Left ventricle myocardium superior (tissue), 1 donor: ENCODE measurements around the gene KLF8. TPM values are rescaled to one million over a fixed set of nuclear protein-coding genes. Genes with fewer than 3 reads are reported as not detected.
"Not testable (repeated sequence)": the region's sequence is repeated elsewhere in the genome, so short reads cannot be mapped to it uniquely, and the experiment has no call there.

Source experiments
- ATAC-seq: fragments of 200-7000 bp; cut with Tn5 transposase; one replicate; pipeline ENCODE4 v1.9.1; 2020; ENCODE audit warnings: mild to moderate bottlenecking, moderate library complexity
- DNase-seq: peaks from one replicate; pipeline ENCODE4 v3.0.0-alpha.2; 2020
- intact Hi-C: fragments of 100-400 bp; cut with micrococcal nuclease; formaldehyde crosslinking; loops from one replicate; pipeline ENCODE4 v1.11.0; 2022
- long read RNA-seq: library from polyadenylated mRNA; unstranded; transcript quantifications from one replicate; pipeline ENCODE4 v2.0.0, GENCODE V29; 2021
- total RNA-seq: library from RNA; stranded (reverse); fragmentation: NEBNext Ultra II Directional; extraction: Animal tissue kit (Norgen Biotek cat#: 25700); gene quantifications from one replicate; pipeline ENCODE4 v1.2.1, GENCODE V29; 2021
- donor health status: DM: no; HTN: yes; CAD: no; lungs with severe emphysema.

The KLF8 gene
- 3.4 TPM for total RNA-seq
- long read RNA-seq, partial matches to known transcripts = 0 of 2 reads
- long read RNA-seq, other reads (novel, unspliced or antisense) = 1 of 2 reads

- intact Hi-C loops = no loop called here
- ATAC-seq (peak; percentile 83), DNase-seq (peak; percentile 59)
Observed at GRCh38 chrX:56232221-56233082, at the start of gene KLF8. Gene KLF8 (plus strand): TSS chrX:56232356. CDS start chrX:56233335, 979 bp downstream.

DNA sequence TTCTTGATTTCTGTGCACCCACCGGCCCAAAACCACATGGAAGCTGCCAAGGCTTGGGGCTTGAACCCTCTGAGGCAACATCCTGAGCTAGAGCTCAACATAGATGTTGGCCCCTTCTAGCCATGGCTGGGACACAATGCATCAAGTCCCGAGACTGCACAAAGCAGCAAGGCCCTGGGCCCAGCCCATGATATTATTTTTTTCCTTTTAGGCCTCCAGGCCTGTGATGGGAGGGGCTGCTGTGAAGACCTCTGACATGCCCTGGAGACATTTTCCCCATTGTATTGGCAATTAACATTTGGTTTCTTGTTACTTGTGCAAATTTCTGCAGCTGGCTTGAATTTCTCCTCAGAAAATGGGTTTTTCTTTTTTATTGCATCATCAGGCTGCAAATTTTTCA lies 25.2 kb upstream of the KLF8 start:
- ATAC-seq, intact Hi-C loops: not testable (repeated sequence)

GRCh38 chrX:56211701-56212100 lies 20.5 kb upstream of the KLF8 start:
- DNase-seq (no peak), ATAC-seq (no peak)
- intact Hi-C loops = no loop called here

More for the DNA sequence above, 25.2 kb upstream of the KLF8 start:
- not testable (repeated sequence) for DNase-seq

GRCh38 chrX:56216332-56216731 lies 15.8 kb upstream of the KLF8 start:
- DNase-seq (no peak), ATAC-seq (no peak)
- intact Hi-C loops = no loop called here

- ATAC-seq (no peak), DNase-seq (no peak)
- intact Hi-C loops = no loop called here
Observed at GRCh38 chrX:56219700-56220099, 12.5 kb upstream of the KLF8 start.

DNA sequence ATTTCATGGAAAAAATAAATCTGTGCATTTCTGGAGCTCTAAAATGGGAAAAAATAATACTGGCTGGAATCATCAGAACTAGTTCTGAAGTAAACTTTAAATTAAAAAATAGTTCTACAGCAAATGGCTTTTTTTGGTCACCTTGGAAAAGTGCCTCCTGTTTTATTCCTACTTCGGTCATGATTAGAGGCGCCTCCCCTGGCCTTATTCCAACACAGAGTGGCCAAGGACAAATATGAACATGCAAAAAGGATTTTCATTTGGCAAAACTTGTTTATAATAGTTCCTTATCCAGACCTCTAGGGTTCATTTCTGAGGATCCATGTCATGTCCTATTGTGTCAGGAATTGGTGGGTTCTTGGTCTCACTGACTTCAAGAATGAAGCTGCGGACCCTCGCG lies 11.1 kb upstream of the KLF8 start:
- ATAC-seq (no peak), DNase-seq (no peak)
- intact Hi-C loops = no loop called here

- intact Hi-C loops = no loop called here
- ATAC-seq (no peak), DNase-seq (no peak)
Observed at GRCh38 chrX:56222473-56223000, 9.6 kb upstream of the KLF8 start.

GRCh38 chrX:56226980-56227379 lies 5.2 kb upstream of the KLF8 start:
- ATAC-seq = no peak
- intact Hi-C loops = no loop called here
- no peak for DNase-seq

DNA sequence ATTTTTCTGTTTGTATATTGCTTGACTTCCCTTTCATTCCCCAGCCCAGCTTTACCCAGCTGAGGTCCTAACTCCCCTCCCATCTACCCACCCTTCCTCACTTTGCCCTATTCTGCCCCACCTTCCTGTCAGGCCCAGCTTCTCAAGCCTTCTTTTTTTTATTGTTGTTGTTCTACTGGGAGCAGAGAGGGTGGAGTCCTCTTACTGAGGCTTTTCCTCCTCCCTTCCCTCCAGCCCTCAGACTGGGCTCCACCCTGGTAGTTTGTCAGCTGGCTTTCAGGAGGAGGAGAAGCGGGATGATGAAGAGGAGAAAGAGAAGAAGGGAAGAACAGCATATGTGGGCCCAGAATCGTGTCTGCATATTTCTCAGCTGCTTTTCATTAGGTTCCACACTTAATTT lies 3.2 kb upstream of the KLF8 start:
- DNase-seq = no peak
- intact Hi-C loops = no loop called here

GRCh38 chrX:56231537-56232090 lies 542 bp upstream of the KLF8 start:
- ATAC-seq (peak; percentile 11), DNase-seq (no peak)
- intact Hi-C loops = no loop called here

More for the DNA sequence above, 3.2 kb upstream of the KLF8 start:
- ATAC-seq = peak; percentile 57

DNA sequence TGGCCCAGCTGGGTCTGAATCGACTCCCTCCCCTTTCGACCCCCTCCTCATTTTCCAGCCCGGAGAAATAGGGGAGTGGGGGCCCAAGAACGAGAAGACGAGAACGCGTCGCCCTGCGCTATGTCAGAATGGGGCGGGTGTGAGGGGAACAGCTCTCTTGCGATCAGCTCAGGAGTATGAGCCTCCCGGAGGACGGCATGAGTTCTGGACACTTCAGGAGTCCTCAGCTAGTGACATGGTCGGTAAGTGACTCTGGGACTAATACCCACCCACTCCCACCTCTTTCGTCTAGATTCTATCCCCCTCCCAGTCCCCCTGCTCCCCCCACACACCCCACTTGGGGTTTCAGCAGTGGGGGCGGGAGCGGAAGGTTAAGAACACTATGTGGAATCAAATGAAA lies 944 bp downstream of the KLF8 start:
- DNase-seq (no peak), ATAC-seq (peak; percentile 70)
- intact Hi-C loops = no loop called here

DNA sequence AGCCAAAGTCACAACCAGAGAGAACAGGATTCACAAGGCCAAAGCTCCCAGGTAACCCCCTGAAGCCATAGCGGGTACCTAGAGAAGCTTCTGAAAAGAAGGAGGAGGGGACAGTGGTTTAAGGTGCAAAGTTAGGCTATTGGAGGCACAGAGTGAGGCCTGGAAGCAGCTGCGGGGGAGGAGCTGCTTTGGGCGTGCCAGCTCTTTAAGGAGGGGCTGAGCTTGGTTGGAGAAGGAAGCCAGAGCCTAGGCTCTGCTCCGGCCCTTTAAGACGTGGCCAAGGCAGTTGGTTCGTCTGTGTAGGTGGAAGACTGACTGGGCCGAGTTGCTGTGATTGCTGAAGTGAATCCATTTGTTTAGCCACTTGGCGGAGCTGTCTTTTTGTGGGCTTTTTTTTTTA lies 1.5 kb downstream of the KLF8 start:
- intact Hi-C loops = no loop called here
- ATAC-seq (peak; percentile 88), DNase-seq (peak; percentile 61)

GRCh38 chrX:56248492-56248891 lies 16.3 kb downstream of the KLF8 start:
- intact Hi-C loops = no loop called here
- DNase-seq (peak; percentile 39), ATAC-seq (peak; percentile 61)

DNA sequence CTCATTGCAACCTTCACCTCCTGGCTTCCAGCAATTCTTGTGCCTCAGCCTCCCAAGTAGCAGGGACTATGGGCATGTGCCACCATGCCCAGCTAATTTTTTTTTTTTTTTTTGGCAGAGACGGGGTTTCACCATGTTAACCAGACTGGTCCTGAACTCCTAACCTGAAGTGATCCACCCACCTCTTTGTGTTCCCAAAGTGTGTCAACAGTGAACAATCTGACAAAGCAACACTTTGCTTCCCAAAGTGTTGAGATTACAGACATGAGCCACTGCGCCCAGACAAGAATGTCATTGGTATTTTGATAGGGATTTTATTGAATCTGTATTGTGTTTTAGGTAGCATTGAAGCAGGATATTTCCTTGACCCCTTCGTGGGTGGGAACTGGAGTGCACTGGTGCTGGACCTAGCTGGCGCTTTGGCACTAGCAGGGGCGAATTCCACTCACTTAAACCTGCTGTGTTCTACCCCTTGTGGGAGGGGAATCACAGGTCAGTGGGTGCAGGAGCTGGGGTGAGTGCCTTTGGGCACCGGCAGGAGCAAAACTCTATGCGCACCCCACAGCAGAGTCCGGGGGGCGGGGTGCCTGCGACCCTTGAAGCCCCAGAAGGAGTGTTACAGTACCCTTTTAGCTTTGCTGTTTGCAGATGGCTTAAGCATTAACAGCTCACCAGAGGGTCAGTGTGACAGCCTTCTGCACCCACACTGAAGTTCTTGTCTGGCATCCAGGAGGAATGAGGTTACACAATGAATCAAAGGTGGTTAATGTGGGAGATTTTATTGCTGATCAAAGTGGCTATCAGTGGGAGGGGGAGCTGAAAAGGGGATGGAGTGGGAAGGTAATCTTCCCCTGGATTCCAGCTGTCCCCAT lies 21.9 kb downstream of the KLF8 start:
- no peak for DNase-seq
- ATAC-seq = no peak
- intact Hi-C loops = no loop called here

- DNase-seq (no peak), ATAC-seq (no peak)
- intact Hi-C loops = no loop called here
Observed at GRCh38 chrX:56268888-56269287, 36.7 kb downstream of the KLF8 start.

DNA sequence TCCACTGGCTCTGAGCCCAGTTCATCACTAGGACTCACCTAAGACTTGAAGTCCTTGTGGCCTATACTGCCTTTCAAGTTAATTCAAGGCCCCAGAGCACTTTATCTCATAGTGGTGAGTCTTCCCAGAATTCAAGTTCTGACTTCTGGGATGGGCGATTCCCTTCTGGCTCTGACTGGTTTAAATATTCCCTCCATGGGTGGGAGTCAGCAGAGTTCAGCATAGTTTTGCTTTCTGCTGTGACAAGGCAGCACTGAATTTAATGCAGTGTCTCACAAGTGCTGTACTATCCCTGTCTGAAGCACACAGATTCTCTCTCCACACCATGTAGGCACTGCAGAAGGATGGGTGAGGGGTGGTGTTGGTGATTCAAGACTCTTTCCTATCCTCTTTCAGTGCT lies 46.5 kb downstream of the KLF8 start:
- intact Hi-C loops = no loop called here
- ATAC-seq (no peak), DNase-seq (no peak)

GRCh38 chrX:56279863-56280262 lies 47.7 kb downstream of the KLF8 start:
- no peak for ATAC-seq
- intact Hi-C loops = no loop called here
- no peak for DNase-seq

DNA sequence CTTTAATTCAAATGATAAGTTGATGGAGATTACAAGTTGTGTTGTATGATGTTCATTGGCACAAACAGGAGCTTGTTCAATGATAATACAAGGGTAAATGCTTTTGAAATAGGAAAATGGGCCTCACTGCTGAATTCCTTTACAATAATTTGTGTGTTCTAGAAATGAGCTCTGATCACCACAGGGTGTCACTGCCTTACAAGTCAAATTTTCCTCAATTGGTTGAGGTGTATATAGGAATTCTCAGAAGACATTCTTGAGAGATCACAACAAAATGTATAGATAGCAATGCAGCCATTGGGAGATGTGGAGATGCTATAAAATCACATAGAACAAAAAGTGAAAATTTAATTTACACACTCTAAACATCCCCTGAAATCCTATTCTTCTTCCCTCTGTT lies 49.6 kb downstream of the KLF8 start:
- no peak for DNase-seq
- ATAC-seq = no peak
- intact Hi-C loops = no loop called here

- ATAC-seq = no peak
- intact Hi-C loops = no loop called here
- DNase-seq = no peak
Observed at GRCh38 chrX:56284269-56284668, 52.1 kb downstream of the KLF8 start.

- DNase-seq = no peak
- no peak for ATAC-seq
- intact Hi-C loops = no loop called here
Observed at GRCh38 chrX:56288608-56289007, 56.5 kb downstream of the KLF8 start.
